ENCODE results near the gene NLN. TPM values are rescaled to one million over a fixed set of nuclear protein-coding genes. Genes with fewer than 3 reads are reported as not detected.
"Not testable (repeated sequence)": the region's sequence is repeated elsewhere in the genome, so short reads cannot be mapped to it uniquely, and the experiment has no call there.

The NLN gene
- total RNA-seq, 4 donors from 2014 or later = 8.7 to 11.9 (median 9.1) TPM

DNA sequence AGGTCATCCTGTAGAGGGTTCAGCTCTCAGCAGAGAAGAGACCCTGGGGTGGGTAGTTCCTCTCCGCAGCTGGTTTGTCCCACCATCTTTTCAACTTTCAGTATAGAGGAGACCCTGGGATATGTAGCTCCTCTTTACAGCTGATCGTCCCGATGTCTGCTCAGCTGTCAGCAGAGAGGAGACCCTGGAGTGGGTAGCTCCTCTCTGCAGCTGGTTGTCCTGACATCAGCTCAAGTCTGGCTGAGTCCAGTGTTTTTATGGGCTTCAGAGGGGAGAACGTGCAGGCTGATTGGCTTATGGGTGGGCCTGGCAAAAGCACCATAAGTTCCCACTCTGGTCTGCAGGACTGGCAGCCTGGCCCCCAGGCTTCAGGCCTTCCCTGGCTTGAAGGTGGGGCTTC, 80.8 kb downstream of the NLN start:
- no peak for DNase-seq (ENCODE audit: extremely low spot score)
- TF ChIP-seq POLR2AphosphoS5 (IDR thresholded peaks at IDR 0.05) (no peak), POLR2A (IDR thresholded peaks at IDR 0.05; ENCODE audit: low read depth) (no peak), CTCF (IDR thresholded peaks at IDR 0.05) (no peak), EP300 (IDR thresholded peaks at IDR 0.05) (no peak)
- H3K4me1 ChIP-seq = peaks cover 9 to 13% (median 11%) of the 10 kb centered on the region in 4 donors
- intact Hi-C loops (cut with DNase I) = no loop called here
- H3K27me3 ChIP-seq = no peaks in the 10 kb centered on the region
- H3K36me3 ChIP-seq = peaks cover 0 to 10% (median under 1%) of the 10 kb centered on the region in 4 donors
- no peak overlapping the region for H3K27ac ChIP-seq (replicated peaks in 1 of 4)
- WGBS = 85% methylated on average over 4 of the region's 4 CpGs
- H3K9me3 ChIP-seq = no peaks in the 10 kb centered on the region
- no peak overlapping the region for H3K4me3 ChIP-seq

- H3K4me1 ChIP-seq = peaks cover 9 to 14% (median 13%) of the 10 kb centered on the region in 4 donors
- no peak overlapping the region for H3K27ac ChIP-seq (replicated peaks in 1 of 4)
- no peak for DNase-seq (ENCODE audit: extremely low spot score)
- intact Hi-C loops (cut with DNase I) = no loop called here
- no peak for TF ChIP-seq POLR2AphosphoS5 (IDR thresholded peaks at IDR 0.05)
- H3K27me3 ChIP-seq = no peaks in the 10 kb centered on the region
- 86% methylated on average over 5 of the region's 5 CpGs for WGBS
- H3K36me3 ChIP-seq = peaks cover 0 to 8% (median 0%) of the 10 kb centered on the region in 4 donors
- no peak overlapping the region for H3K4me3 ChIP-seq
- H3K9me3 ChIP-seq = no peaks in the 10 kb centered on the region
These were observed 81.8 kb downstream of the NLN start for GRCh38 chr5:65803699-65804391.

DNA sequence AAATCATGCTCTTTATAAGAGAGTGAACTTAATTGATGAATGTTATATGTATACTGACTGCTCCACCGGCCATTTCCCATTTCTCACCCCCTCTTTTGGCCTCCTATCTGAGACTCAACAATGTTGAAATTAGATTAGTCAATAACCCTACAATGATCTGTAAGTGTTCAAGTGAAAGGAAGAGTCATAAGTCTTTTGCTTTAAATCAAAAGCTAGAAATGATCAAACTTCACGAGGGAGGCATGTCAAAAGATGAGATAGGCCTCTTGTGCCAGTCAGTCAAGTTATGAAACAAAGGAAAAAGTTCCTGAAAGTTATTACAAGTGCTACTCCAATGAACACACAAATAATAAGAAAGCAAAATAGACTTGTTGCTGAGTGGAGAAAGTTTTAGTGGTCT, 83.1 kb downstream of the NLN start:
- Histone ChIP-seq H3K27me3 (no peaks in the 10 kb centered on the region), H3K36me3 (peaks cover 0 to 16% (median 0%) of the 10 kb centered on the region in 4 donors), H3K9me3 (no peaks in the 10 kb centered on the region), H3K4me3 (no peak overlapping the region), H3K27ac (replicated peaks in 1 of 4) (no peak overlapping the region), H3K4me1 (peaks cover 9 to 14% (median 13%) of the 10 kb centered on the region in 4 donors)
- TF ChIP-seq EP300 (IDR thresholded peaks at IDR 0.05) (no peak), CTCF (IDR thresholded peaks at IDR 0.05) (no peak), POLR2AphosphoS5 (IDR thresholded peaks at IDR 0.05) (no peak), POLR2A (IDR thresholded peaks at IDR 0.05; ENCODE audit: low read depth) (no peak)
- intact Hi-C loops (cut with DNase I) = no loop called here
- WGBS = 91% methylated on average over 2 of the region's 2 CpGs
- no peak for DNase-seq (ENCODE audit: extremely low spot score)

GRCh38 chr5:65807494-65807893, 85.5 kb downstream of the NLN start:
- intact Hi-C loops (cut with DNase I); H3K4me3 ChIP-seq; H3K27ac ChIP-seq (replicated peaks in 1 of 4); H3K9me3 ChIP-seq; H3K27me3 ChIP-seq; DNase-seq (ENCODE audit: extremely low spot score); H3K4me1 ChIP-seq: not testable (repeated sequence)
- peaks cover 0 to 33% (median 0%) of the 10 kb centered on the region in 4 donors for H3K36me3 ChIP-seq
- 95% methylated on average over 5 of the region's 5 CpGs for WGBS

GRCh38 chr5:65808251-65808741, 86.3 kb downstream of the NLN start:
- Histone ChIP-seq H3K9me3 (no peaks in the 10 kb centered on the region), H3K27ac (replicated peaks in 1 of 4) (no peak overlapping the region), H3K36me3 (peaks cover 0 to 39% (median 1%) of the 10 kb centered on the region in 4 donors), H3K4me3 (no peak overlapping the region), H3K27me3 (no peaks in the 10 kb centered on the region), H3K4me1 (peaks cover 0 to 4% (median 0%) of the 10 kb centered on the region in 4 donors)
- DNase-seq (ENCODE audit: extremely low spot score) = no peak
- 50% methylated on average over 5 of the region's 5 CpGs for WGBS
- TF ChIP-seq POLR2A (IDR thresholded peaks at IDR 0.05; ENCODE audit: low read depth) = no peak
- TF ChIP-seq POLR2AphosphoS5 (IDR thresholded peaks at IDR 0.05) = no peak
- TF ChIP-seq EP300 (IDR thresholded peaks at IDR 0.05) = no peak
- no peak for TF ChIP-seq CTCF (IDR thresholded peaks at IDR 0.05)
- intact Hi-C loops (cut with DNase I) = no loop called here
